HepG2 (cell line): ENCODE data around the gene GADD45A. TPM values are rescaled to one million over a fixed set of nuclear protein-coding genes. Genes with fewer than 3 reads are reported as not detected.

Experiments
- ESRRA ChIP-seq: sonication (generic); formaldehyde crosslinking; IDR thresholded peaks from 2 replicates; pipeline ENCODE4 v1.5.1; 2020; ENCODE audit warnings: mild to moderate bottlenecking, low read depth, missing genetic modification reagents
- GATAD1 ChIP-seq: IDR thresholded peaks from 2 replicates; pipeline ENCODE4 v1.6.1; 2016; ENCODE audit warnings: missing genetic modification reagents, missing compliant biosample characterization
- GRHL1 ChIP-seq: sonication (generic); formaldehyde crosslinking; conservative IDR thresholded peaks from 2 replicates; pipeline ENCODE4 v1.8.0; 2022; ENCODE audit warnings: missing genetic modification reagents
- HHEX ChIP-seq: IDR thresholded peaks from 2 replicates; pipeline ENCODE4 v1.6.1; 2016; ENCODE audit warnings: control low read depth
- MBD4 ChIP-seq: IDR thresholded peaks from 2 replicates; pipeline ENCODE4 v1.6.1; 2012; ENCODE audit warnings: low read length, inconsistent platforms, borderline replicate concordance
- NCOA2 ChIP-seq: sonication (generic); formaldehyde crosslinking; IDR thresholded peaks from 2 replicates; pipeline ENCODE4 v1.8.0; 2022; ENCODE audit warnings: inconsistent platforms
- NKX3-1 ChIP-seq: sonication (generic); formaldehyde crosslinking; IDR thresholded peaks from 2 replicates; pipeline ENCODE4 v1.5.0; 2020; ENCODE audit warnings: missing genetic modification reagents
- NR2F6 ChIP-seq, 2 experiments: IDR thresholded peaks; 2 replicates each; pipeline ENCODE4 v1.6.1; 2016; ENCODE audit warnings: antibody characterized with exemption in 1 of 2, mild to moderate bottlenecking in 1 of 2
- TBL1XR1 ChIP-seq: fragments of 150-350 bp; IDR thresholded peaks from 2 replicates; pipeline ENCODE4 v1.6.1; 2014; ENCODE audit warnings: borderline replicate concordance, low read length; ENCODE audit not compliant: partially characterized antibody
- TCF7L2 ChIP-seq: IDR thresholded peaks from 2 replicates; pipeline ENCODE4 v1.6.1; 2011; ENCODE audit warnings: mild to moderate bottlenecking, low read depth, low read length, moderate library complexity
- THRA ChIP-seq: sonication (generic); formaldehyde crosslinking; IDR thresholded peaks from 2 replicates; pipeline ENCODE4 v1.4.0; 2020; ENCODE audit warnings: missing genetic modification reagents, borderline replicate concordance
- TP53 ChIP-seq: sonication (generic); formaldehyde crosslinking; conservative IDR thresholded peaks from 2 replicates; pipeline ENCODE4 v1.4.0; 2020; ENCODE audit warnings: missing genetic modification reagents
- YEATS4 ChIP-seq: sonication (generic); formaldehyde crosslinking; IDR thresholded peaks from 2 replicates; pipeline ENCODE4 v1.4.0; 2020; ENCODE audit warnings: missing genetic modification reagents, borderline replicate concordance
- ZFP91 ChIP-seq: sonication (generic); formaldehyde crosslinking; IDR thresholded peaks from 2 replicates; pipeline ENCODE4 v1.9.0; 2022; ENCODE audit warnings: missing genetic modification reagents, mild to moderate bottlenecking, borderline replicate concordance
- ZNF34 ChIP-seq: sonication (generic); formaldehyde crosslinking; IDR thresholded peaks from 2 replicates; pipeline ENCODE4 v1.4.0; 2020; ENCODE audit warnings: mild to moderate bottlenecking, missing genetic modification reagents, borderline replicate concordance
- ZNF451 ChIP-seq: sonication (generic); formaldehyde crosslinking; IDR thresholded peaks from 2 replicates; pipeline ENCODE4 v1.5.0; 2020; ENCODE audit warnings: mild to moderate bottlenecking, missing genetic modification reagents
- ZNF572 ChIP-seq: sonication (generic); formaldehyde crosslinking; IDR thresholded peaks from 2 replicates; pipeline ENCODE4 v1.5.1; 2020; ENCODE audit warnings: mild to moderate bottlenecking, missing genetic modification reagents
- ZNF724P ChIP-seq: sonication (generic); formaldehyde crosslinking; IDR thresholded peaks from 2 replicates; pipeline ENCODE4 v1.8.0; 2022; ENCODE audit warnings: missing genetic modification reagents, borderline replicate concordance
- ZNF737 ChIP-seq: sonication (generic); formaldehyde crosslinking; IDR thresholded peaks from 2 replicates; pipeline ENCODE4 v1.5.0; 2020; ENCODE audit warnings: missing genetic modification reagents, mild to moderate bottlenecking, borderline replicate concordance
- ZNF784 ChIP-seq: sonication (generic); formaldehyde crosslinking; IDR thresholded peaks from 2 replicates; pipeline ENCODE4 v1.5.1; 2020; ENCODE audit warnings: missing genetic modification reagents, mild to moderate bottlenecking, borderline replicate concordance
- polyA plus RNA-seq, 8 experiments: library from polyadenylated mRNA; depleted of rRNA in 3 of 8; stranded (reverse) in 7 of 8; unstranded in 1 of 8; fragments of >200 nt; fragmentation: Illumina TruSeq in 4 of 8; extraction: Trizol in 4 of 8; gene quantifications; 2 replicates each; pipeline versions ENCODE4 v1.2.1 to v1.2.3, GENCODE V29; 2011 to 2016; ENCODE audit warnings: low read depth in 4 of 8, missing spikeins in 1 of 8, mixed read lengths in 1 of 8; ENCODE audit not compliant: insufficient read depth in 1 of 8
- total RNA-seq, 5 experiments: library from RNA; depleted of rRNA; stranded (reverse); fragments of >200 nt; fragmentation: Illumina TruSeq; extraction: Trizol; gene quantifications; 2 replicates each; pipeline ENCODE4 v1.2.3, GENCODE V29; 2016; ENCODE audit warnings: low read depth in 1 of 5
- TF ChIP-seq, protein P1 (sequence below): IDR thresholded peaks from 2 replicates; pipeline ENCODE4 v1.6.1; 2016; ENCODE audit warnings: missing compliant biosample characterization, missing genetic modification reagents, borderline replicate concordance

The GADD45A gene
- total and polyA plus RNA-seq, 2 of the 13 experiments (the other 11 are each of a cell fraction or from before 2014, with no cell fraction given): 33.2 to 46.2 TPM

DNA sequence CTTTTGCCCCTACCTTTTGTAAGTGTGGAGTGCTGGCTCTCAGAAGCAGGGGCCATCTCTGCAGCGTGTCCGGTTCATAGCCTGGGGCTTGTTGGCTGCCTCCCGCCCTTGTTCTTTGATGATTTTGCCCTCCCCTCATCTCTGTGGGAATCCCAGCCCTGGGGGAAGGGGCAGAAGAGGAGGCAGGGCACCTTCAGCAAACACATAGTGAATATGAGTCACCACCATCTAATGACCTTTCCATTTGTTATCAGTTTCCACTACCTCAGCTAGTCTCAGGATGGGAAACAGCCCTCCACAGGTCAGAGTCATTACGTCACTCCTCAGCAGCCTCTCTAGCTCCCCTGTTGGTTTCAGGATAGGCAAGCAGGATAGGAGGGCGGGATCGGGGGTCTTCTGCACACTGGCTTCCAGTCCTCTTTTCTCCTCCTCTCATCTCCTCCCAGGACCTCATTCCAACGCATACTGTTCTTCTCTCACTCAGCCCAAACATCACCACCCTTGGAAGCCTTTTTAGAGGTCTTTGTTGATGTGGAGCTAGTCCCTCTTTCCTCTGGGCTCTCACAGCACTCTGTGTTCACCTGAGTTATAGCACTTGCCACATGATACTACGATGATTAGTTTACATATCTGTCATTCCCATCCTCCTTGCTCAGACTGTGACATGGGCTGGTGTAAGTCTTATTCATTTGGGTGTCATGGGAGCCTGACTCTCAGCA is 15.8 kb downstream of the GADD45A start (continued):
- TF ChIP-seq ZFP91 (CRISPR knock-in tag) (peak; percentile 64; the same call in 1 of the 2 replicates), MBD4 (peak; percentile 52; the same call in 1 of the 2 replicates), ZNF572 (no peak), ZNF451 (CRISPR knock-in tag) (no peak), TBL1XR1 (peak; percentile 85), TP53 (CRISPR knock-in tag) (0 out of 2 replicates have a peak, but pooled peaks have one; percentile 67), NR2F6 (IDR thresholded peaks at IDR 0.05) (peak; percentile 86), NR2F6 (CRISPR knock-in tag; IDR thresholded peaks at IDR 0.05) (peak; percentile 94), YEATS4 (CRISPR knock-in tag) (peak; percentile 37; the same call in 1 of the 2 replicates), GRHL1 (CRISPR knock-in tag) (no peak), ZNF784 (0 out of 2 replicates have a peak, but pooled peaks have one; percentile 64), HHEX (CRISPR knock-in tag) (0 out of 2 replicates have a peak, but pooled peaks have one; percentile 29), ZNF34 (0 out of 2 replicates have a peak, but pooled peaks have one; percentile 68), ESRRA (CRISPR knock-in tag) (peak; percentile 66; the same call in 1 of the 2 replicates), ZNF737 (CRISPR knock-in tag) (no peak), TCF7L2 (0 out of 2 replicates have a peak, but pooled peaks have one; percentile 21), GATAD1 (CRISPR knock-in tag) (peak; percentile 46), ZNF724P (CRISPR knock-in tag) (0 out of 2 replicates have a peak, but pooled peaks have one; percentile 33), NKX3-1 (no peak), NCOA2 (CRISPR knock-in tag) (peak; percentile 88), THRA (CRISPR knock-in tag) (peak; percentile 71; the same call in 1 of the 2 replicates)
- TF ChIP-seq, protein P1, sequence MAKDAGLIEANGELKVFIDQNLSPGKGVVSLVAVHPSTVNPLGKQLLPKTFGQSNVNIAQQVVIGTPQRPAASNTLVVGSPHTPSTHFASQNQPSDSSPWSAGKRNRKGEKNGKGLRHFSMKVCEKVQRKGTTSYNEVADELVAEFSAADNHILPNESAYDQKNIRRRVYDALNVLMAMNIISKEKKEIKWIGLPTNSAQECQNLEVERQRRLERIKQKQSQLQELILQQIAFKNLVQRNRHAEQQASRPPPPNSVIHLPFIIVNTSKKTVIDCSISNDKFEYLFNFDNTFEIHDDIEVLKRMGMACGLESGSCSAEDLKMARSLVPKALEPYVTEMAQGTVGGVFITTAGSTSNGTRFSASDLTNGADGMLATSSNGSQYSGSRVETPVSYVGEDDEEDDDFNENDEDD: peak; percentile 13; the same call in 1 of the 2 replicates
